NCI-H82 treated with DMSO at 0.1 percent for 48 hours (cell line): ENCODE data around the gene PLCXD3.

ENCODE experiments used
- DNase-seq: peaks from one replicate; lab custom pipeline; 2025; ENCODE audit not compliant: unreplicated experiment; lab: John Stamatoyannopoulos, UW

The PLCXD3 gene

GRCh38 chr5:41510176-41510831, at the start of gene PLCXD3:
Gene PLCXD3 (minus strand): TSS chr5:41510601. CDS start chr5:41510526, 75 bp downstream.
- DNase-seq = peak; percentile 47

- no peak for DNase-seq
These were observed 48.8 kb upstream of the PLCXD3 start for GRCh38 chr5:41559184-41559583.

GRCh38 chr5:41558295-41558694, 47.9 kb upstream of the PLCXD3 start:
- DNase-seq = no peak

GRCh38 chr5:41547991-41548390, 37.6 kb upstream of the PLCXD3 start:
- no peak for DNase-seq

- DNase-seq = no peak
These were observed 31.8 kb upstream of the PLCXD3 start for GRCh38 chr5:41542183-41542582.

- no peak for DNase-seq
These were observed 29.1 kb upstream of the PLCXD3 start for GRCh38 chr5:41539454-41539853.

GRCh38 chr5:41537581-41537980, 27.2 kb upstream of the PLCXD3 start:
- no peak for DNase-seq

GRCh38 chr5:41532485-41532884, 22.1 kb upstream of the PLCXD3 start:
- DNase-seq = no peak

GRCh38 chr5:41527201-41527779, 16.9 kb upstream of the PLCXD3 start:
- DNase-seq = no peak

- no peak for DNase-seq
These were observed 16.3 kb upstream of the PLCXD3 start for GRCh38 chr5:41526699-41527098.

- DNase-seq = no peak
These were observed 13.8 kb upstream of the PLCXD3 start for GRCh38 chr5:41524174-41524573.

- no peak for DNase-seq
These were observed 11.9 kb upstream of the PLCXD3 start for GRCh38 chr5:41522193-41522786.

GRCh38 chr5:41519801-41520200, 9.4 kb upstream of the PLCXD3 start:
- no peak for DNase-seq

- no peak for DNase-seq
These were observed 7.5 kb upstream of the PLCXD3 start for GRCh38 chr5:41517909-41518308.

- no peak for DNase-seq
These were observed 840 bp upstream of the PLCXD3 start for GRCh38 chr5:41511241-41511640.

GRCh38 chr5:41509399-41510175, 814 bp downstream of the PLCXD3 start:
- DNase-seq = no peak

- DNase-seq = no peak
These were observed 1.6 kb downstream of the PLCXD3 start for GRCh38 chr5:41508696-41509398.

GRCh38 chr5:41508186-41508585, 2.2 kb downstream of the PLCXD3 start:
- no peak for DNase-seq

GRCh38 chr5:41507501-41507900, 2.9 kb downstream of the PLCXD3 start:
- DNase-seq = no peak

- peak; percentile 67 for DNase-seq
These were observed 6.5 kb downstream of the PLCXD3 start for GRCh38 chr5:41503860-41504259.

- DNase-seq = peak; percentile 27
These were observed 7.1 kb downstream of the PLCXD3 start for GRCh38 chr5:41503310-41503709.
